GM19397 (cell line): ENCODE data around the gene TRAPPC6A.
"Not testable (repeated sequence)": the region's sequence is repeated elsewhere in the genome, so short reads cannot be mapped to it uniquely, and the experiment has no call there.

Source experiments
- ATAC-seq: cut with Tn5 transposase; IDR thresholded peaks from one replicate; pipeline ENCODE4 v1.9.1; 2021; ENCODE audit warnings: mild to moderate bottlenecking, moderate library complexity; ENCODE audit not compliant: unreplicated experiment

The TRAPPC6A gene

GRCh38 chr19:45133661-45134060, 44.4 kb downstream of the TRAPPC6A start:
- ATAC-seq, result no peak

- ATAC-seq, result no peak
Measured at GRCh38 chr19:45130888-45131615, 47.0 kb downstream of the TRAPPC6A start.

GRCh38 chr19:45130236-45130635, 47.8 kb downstream of the TRAPPC6A start:
- ATAC-seq, result no peak

GRCh38 chr19:45128806-45129205, 49.2 kb downstream of the TRAPPC6A start:
- no peak for ATAC-seq

GRCh38 chr19:45128146-45128545, 49.9 kb downstream of the TRAPPC6A start:
- no peak for ATAC-seq

GRCh38 chr19:45126654-45127053, 51.4 kb downstream of the TRAPPC6A start:
- no peak for ATAC-seq

- no peak for ATAC-seq
Measured at GRCh38 chr19:45125975-45126493, 52.0 kb downstream of the TRAPPC6A start.

GRCh38 chr19:45125360-45125759, 52.7 kb downstream of the TRAPPC6A start:
- ATAC-seq, result no peak

- no peak for ATAC-seq
Measured at GRCh38 chr19:45124021-45124420, 54.0 kb downstream of the TRAPPC6A start.

GRCh38 chr19:45123440-45123850, 54.6 kb downstream of the TRAPPC6A start:
- no peak for ATAC-seq

GRCh38 chr19:45122832-45123231, 55.2 kb downstream of the TRAPPC6A start:
- ATAC-seq, result no peak

- ATAC-seq, result no peak
Measured at GRCh38 chr19:45121827-45122345, 56.2 kb downstream of the TRAPPC6A start.

GRCh38 chr19:45119582-45119981, 58.5 kb downstream of the TRAPPC6A start:
- no peak for ATAC-seq

- not testable (repeated sequence) for ATAC-seq
Measured at GRCh38 chr19:45118591-45119355, 59.3 kb downstream of the TRAPPC6A start.

- ATAC-seq, result no peak
Measured at GRCh38 chr19:45118106-45118505, 59.9 kb downstream of the TRAPPC6A start.

GRCh38 chr19:45117671-45118070, 60.4 kb downstream of the TRAPPC6A start:
- no peak for ATAC-seq

GRCh38 chr19:45117167-45117594, 60.9 kb downstream of the TRAPPC6A start:
- no peak for ATAC-seq

GRCh38 chr19:45115809-45116615, 62.0 kb downstream of the TRAPPC6A start:
- ATAC-seq, result no peak

GRCh38 chr19:45114116-45114515, 63.9 kb downstream of the TRAPPC6A start:
- ATAC-seq, result no peak

GRCh38 chr19:45113628-45114027, 64.4 kb downstream of the TRAPPC6A start:
- ATAC-seq, result no peak
